HFF-Myc (cell line): Measurements from ENCODE around the gene NSUN7.

ENCODE experiments used
- DNase-seq: peaks from one replicate; pipeline ENCODE4 v3.0.0-alpha.2; 2011; ENCODE audit warnings: low read depth; ENCODE audit errors: extremely low read depth
- H3K4me3 ChIP-seq: replicated peaks from 2 replicates; pipeline ENCODE4 v1.5.1; 2011; ENCODE audit warnings: low read depth, mild to moderate bottlenecking, control low read depth, low read length
- TF ChIP-seq, protein P1 (sequence below): IDR thresholded peaks from 2 replicates; pipeline ENCODE4 v1.5.1; 2012; ENCODE audit warnings: mild to moderate bottlenecking, low read depth, low read length, control low read depth; ENCODE audit errors: missing control alignments

The NSUN7 gene

DNA sequence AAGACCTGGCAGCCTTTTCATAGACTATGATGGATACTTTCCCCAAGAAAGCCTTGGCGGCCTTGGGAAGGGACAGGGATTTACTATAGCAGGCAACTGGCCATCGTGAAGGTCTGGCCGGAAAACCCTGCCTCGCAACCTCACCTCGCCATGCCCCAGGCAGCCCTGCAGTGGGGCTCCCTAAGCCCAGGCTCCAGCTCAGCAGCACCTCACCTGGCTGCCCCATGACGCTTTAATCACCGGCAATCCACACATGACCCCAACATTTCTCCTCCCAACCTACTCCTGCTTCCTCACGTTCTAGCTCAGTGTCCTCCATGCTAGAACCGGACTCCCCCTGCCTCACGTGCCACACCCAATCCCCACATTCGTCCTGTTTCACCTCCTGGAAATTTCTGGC is 82.4 kb downstream of the NSUN7 start:
- TF ChIP-seq, protein P1, sequence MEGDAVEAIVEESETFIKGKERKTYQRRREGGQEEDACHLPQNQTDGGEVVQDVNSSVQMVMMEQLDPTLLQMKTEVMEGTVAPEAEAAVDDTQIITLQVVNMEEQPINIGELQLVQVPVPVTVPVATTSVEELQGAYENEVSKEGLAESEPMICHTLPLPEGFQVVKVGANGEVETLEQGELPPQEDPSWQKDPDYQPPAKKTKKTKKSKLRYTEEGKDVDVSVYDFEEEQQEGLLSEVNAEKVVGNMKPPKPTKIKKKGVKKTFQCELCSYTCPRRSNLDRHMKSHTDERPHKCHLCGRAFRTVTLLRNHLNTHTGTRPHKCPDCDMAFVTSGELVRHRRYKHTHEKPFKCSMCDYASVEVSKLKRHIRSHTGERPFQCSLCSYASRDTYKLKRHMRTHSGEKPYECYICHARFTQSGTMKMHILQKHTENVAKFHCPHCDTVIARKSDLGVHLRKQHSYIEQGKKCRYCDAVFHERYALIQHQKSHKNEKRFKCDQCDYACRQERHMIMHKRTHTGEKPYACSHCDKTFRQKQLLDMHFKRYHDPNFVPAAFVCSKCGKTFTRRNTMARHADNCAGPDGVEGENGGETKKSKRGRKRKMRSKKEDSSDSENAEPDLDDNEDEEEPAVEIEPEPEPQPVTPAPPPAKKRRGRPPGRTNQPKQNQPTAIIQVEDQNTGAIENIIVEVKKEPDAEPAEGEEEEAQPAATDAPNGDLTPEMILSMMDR: no peak
- no peak for DNase-seq
- H3K4me3 ChIP-seq: no peak overlapping the region

DNA sequence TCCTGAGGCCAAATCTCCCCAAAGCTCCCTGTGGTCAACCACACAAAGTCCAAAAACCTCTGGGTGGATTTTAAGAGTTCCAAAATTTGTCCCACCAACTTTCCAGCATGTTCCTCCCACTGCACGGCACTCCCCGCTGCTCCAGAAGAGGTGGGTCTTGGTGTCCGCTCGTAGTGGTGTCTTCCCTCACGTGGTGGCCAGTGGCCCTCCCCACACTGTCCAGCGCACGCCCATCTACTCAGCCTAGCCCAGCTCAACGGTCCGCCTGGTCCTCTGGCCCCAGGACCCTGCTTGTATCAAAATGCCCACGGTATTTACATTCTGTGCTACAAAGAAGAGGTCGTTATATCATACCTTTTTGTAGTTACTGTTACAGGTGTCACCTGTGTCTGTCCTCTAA is 83.5 kb downstream of the NSUN7 start:
- no peak overlapping the region for H3K4me3 ChIP-seq
- TF ChIP-seq, protein P1: no peak
- DNase-seq: no peak

DNA sequence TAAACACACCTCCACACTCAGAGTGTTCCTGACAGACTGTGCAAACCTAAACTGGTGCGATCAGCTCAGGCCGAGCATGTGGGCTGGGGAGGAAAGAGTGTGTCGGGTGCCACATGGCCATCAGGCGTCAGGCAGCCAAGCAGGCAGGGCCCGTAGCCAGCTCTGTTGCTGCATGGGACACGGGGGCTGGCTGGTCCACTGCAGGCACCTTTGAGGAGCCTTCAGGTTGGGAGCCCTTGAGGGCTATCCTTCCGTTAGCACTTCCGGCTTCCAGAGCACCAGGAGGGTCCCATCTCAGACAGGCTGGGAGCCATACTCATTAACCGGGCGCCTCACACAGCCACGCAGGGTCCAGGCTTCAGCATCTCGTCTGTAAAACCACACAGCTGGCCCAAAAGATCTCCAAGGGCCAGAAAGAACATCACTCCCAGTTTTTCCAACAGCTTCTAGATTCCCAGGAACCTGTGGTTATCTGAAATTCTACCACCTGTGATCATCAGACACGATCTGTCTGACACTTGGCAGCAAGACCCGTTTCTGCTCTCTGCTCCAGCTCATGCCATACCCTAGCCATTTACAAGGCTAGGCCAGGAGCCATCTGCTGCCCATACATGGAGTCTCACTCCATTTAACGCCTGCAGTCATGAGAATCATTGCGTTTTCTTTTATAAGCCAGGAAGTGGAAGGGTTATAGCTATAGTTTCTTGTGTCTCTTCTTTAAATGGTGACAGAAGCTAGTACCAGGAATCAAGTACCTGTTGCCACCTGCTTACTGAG is 87.5 kb downstream of the NSUN7 start:
- TF ChIP-seq, protein P1: no peak
- no peak overlapping the region for H3K4me3 ChIP-seq
- no peak for DNase-seq

DNA sequence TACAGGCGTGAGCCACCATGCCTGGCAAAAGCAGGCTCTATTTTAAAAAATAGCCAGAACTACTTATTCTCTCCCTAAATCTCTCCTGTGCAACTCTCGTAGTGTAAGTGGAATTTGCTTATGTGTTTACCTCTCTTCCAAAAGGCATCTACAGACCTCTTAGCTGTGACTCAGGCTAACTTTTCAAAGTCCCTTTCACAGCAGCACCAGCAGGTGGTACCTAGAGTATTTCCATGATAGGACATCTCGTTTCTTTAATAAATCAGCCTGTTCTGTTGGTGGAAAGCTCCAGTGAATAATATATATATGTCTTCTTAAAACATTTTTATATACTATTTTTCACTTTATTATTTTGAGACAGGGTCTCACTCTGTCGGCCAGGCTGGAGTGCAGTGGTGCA is 89.0 kb downstream of the NSUN7 start:
- DNase-seq: no peak
- TF ChIP-seq, protein P1: no peak
- no peak overlapping the region for H3K4me3 ChIP-seq

DNA sequence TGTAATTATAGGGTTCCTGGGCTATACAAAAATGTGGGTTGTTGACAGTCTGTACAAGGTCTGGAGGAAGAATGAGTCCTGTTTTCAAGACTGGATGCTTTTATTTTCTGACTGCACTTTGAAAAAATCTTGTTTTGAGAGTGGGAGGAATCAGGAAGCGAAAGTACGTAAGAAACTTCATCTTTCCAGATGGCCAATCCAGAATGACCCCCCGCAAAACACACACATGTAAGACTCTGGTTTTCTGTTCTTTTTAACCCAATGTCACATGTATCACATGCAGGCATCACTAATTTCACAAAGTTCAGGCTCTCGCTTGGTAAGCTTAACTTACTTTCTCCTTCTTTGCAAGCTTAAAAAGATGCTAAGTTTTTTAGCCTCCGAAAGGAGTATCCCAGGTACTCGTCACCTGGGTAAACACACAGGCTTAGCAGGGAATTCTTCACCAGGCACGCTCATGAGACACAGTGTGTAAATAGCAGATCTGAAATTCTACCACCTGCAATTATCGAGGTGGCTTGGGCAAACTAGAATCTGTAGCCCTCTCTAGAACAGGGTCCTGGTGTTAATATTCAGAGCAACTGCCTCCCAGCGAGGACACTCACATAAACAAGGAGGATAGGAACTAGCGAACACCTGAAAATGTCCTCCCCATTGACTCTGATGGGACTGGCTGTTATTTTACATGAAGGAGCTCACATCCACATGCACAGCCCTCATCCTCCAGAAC is 90.7 kb downstream of the NSUN7 start:
- no peak overlapping the region for H3K4me3 ChIP-seq
- TF ChIP-seq, protein P1: no peak
- no peak for DNase-seq

DNA sequence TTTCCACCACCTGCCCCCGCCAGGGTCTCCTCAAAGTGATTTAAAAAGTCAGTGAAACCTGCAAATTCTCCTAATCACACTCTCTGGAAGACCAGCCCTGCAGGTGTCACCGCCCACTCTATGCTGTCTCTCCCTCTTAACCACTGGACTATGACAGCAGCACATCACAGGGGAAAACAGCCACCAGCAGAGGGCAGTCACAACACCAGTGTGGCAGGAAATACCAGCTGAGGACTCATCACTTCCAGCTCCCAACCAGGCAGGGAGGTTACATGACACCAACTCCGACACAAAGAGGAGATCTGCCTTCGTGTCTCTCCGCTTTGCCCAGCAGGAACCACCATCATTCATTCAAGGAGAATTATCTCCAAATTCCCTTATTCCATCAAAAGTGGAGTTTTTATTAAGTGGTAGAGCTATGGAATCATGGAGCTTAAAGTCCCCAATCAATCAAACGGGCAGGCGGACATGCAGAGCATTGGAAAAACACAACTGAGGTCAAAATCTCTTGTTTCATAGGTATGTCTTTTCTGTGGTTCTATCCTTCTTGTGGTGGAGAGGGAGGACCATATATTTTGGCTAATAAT is 91.3 kb downstream of the NSUN7 start:
- TF ChIP-seq, protein P1: peak; percentile 86
- H3K4me3 ChIP-seq: no peak overlapping the region
- DNase-seq: peak; percentile 83
